ENCODE data around the gene NRP1.
A peak's percentile ranks its signal among the peaks of the same experiment; 100 is the strongest.

NRP1 gene

DNA sequence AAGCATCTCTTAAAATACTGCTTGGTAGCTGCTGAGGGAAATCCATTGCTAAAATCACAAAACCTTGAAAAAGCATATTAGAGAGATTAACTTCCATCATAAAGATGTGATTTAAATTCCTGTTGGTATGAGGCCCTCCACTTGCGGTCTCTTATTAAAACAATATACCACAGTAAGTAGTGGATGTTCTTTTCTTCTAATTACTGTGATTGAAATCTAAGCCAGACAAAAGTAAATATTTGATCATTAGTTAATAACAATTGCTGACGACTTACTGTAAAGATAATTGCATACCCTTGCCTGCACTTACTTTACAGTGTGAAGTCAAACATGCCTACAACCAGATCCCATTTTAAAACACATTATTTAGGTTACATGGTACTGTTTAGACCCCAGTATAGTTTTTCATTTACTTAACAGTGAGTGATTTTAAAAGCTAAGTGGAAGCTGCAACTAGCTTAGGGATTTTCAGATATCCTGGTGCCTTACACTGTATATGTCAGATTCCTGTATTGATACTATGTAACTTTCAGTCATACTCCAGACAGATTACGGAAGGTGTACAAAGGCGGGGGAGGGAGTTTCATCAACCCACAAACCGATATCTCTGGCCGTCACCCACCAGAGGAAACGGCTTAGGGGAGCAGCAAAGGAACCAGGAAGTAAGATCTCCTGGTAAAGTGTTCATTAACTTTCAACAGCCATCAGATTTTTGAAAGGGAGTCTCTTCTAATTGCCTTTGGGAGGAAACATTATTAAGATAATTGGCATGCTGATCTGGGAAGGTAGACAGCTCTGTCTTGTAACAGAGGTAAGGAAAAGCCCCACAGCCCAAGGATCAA, 986 bp downstream of the NRP1 start:
- peak overlapping the region; percentile 90 for H3K4me3 ChIP-seq (ENCODE audit: low read depth, low read length)
- TF ChIP-seq, protein P1, sequence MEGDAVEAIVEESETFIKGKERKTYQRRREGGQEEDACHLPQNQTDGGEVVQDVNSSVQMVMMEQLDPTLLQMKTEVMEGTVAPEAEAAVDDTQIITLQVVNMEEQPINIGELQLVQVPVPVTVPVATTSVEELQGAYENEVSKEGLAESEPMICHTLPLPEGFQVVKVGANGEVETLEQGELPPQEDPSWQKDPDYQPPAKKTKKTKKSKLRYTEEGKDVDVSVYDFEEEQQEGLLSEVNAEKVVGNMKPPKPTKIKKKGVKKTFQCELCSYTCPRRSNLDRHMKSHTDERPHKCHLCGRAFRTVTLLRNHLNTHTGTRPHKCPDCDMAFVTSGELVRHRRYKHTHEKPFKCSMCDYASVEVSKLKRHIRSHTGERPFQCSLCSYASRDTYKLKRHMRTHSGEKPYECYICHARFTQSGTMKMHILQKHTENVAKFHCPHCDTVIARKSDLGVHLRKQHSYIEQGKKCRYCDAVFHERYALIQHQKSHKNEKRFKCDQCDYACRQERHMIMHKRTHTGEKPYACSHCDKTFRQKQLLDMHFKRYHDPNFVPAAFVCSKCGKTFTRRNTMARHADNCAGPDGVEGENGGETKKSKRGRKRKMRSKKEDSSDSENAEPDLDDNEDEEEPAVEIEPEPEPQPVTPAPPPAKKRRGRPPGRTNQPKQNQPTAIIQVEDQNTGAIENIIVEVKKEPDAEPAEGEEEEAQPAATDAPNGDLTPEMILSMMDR (IDR thresholded peaks at IDR 0.05; ENCODE audit: low read depth, low read length), result no peak
- in situ Hi-C loops (cut with HindIII; ENCODE audit: low sequenced_read_pairs), result no loop called here
- no peak for DNase-seq (ENCODE audit: low read depth, low spot score)

- DNase-seq (ENCODE audit: low read depth, low spot score), result peak; percentile 56
- peak overlapping the region; percentile 90 for H3K4me3 ChIP-seq (ENCODE audit: low read depth, low read length)
- TF ChIP-seq, protein P1 (IDR thresholded peaks at IDR 0.05; ENCODE audit: low read depth, low read length), result no peak
- in situ Hi-C loops (cut with HindIII; ENCODE audit: low sequenced_read_pairs), result no loop called here
These were observed 2.0 kb downstream of the NRP1 start for GRCh38 chr10:33332183-33333065.

- TF ChIP-seq, protein P1 (IDR thresholded peaks at IDR 0.05; ENCODE audit: low read depth, low read length), result no peak
- no peak for DNase-seq (ENCODE audit: low read depth, low spot score)
- in situ Hi-C loops (cut with HindIII; ENCODE audit: low sequenced_read_pairs), result no loop called here
- H3K4me3 ChIP-seq (ENCODE audit: low read depth, low read length), result peak overlapping the region; percentile 90
These were observed 3.1 kb downstream of the NRP1 start for GRCh38 chr10:33331379-33331694.

DNA sequence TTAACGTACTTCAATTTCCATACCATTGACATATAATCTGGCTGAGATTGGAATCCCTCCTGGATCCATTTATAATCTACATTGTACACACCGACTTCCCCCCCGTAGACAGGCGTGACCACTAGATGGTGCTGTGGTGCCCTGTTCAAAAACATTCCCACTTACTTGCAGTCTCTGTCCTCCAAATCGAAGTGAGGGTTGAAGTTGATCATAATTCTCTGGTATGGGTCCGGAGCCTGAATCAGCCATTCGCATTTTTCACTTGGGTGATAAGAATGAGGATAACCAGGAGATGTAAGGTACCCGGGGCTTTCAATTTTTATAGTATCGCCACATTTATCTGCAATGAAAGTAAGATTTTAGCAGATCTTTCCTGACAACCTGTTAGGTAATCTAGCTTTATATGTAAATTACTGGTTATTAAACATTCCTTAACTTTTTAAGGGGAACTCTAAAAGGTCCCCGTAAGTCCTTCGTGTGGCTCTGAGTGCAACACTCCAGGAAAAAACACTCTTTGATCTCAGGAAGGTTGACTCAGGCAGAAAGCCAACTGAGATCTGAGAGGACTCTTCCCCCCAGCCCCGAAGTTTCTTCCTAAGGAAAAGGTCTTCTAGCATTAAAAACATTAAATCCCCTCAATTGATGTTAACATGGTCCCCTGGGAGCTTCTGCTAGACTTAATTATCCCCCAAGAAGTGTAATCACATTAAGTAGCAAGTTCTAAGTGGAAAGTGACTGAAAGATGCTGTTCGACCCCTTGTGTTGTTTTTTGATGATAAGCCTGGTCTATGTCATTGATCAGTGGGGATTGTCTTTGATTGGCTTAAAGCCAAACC, 3.7 kb downstream of the NRP1 start:
- DNase-seq (ENCODE audit: low read depth, low spot score), result peak; percentile 87
- TF ChIP-seq, protein P1 (IDR thresholded peaks at IDR 0.05; ENCODE audit: low read depth, low read length), result peak; percentile 87
- H3K4me3 ChIP-seq (ENCODE audit: low read depth, low read length), result peak overlapping the region; percentile 90
- in situ Hi-C loops (cut with HindIII; ENCODE audit: low sequenced_read_pairs), result no loop called here

GRCh38 chr10:33329178-33329577, 5.3 kb downstream of the NRP1 start:
- DNase-seq (ENCODE audit: low read depth, low spot score), result no peak
- TF ChIP-seq, protein P1 (IDR thresholded peaks at IDR 0.05; ENCODE audit: low read depth, low read length), result no peak
- in situ Hi-C loops (cut with HindIII; ENCODE audit: low sequenced_read_pairs), result no loop called here
- H3K4me3 ChIP-seq (ENCODE audit: low read depth, low read length), result no peak overlapping the region

- TF ChIP-seq, protein P1 (IDR thresholded peaks at IDR 0.05; ENCODE audit: low read depth, low read length), result no peak
- H3K4me3 ChIP-seq (ENCODE audit: low read depth, low read length), result no peak overlapping the region
- DNase-seq (ENCODE audit: low read depth, low spot score), result no peak
- in situ Hi-C loops (cut with HindIII; ENCODE audit: low sequenced_read_pairs), result no loop called here
These were observed 6.2 kb downstream of the NRP1 start for GRCh38 chr10:33328253-33328652.
